Hindlimb muscle (tissue), 1 donor: ENCODE measurements around the gene TMEM150A. TPM values are rescaled to one million over a fixed set of nuclear protein-coding genes. Genes with fewer than 3 reads are reported as not detected.
"Not testable (repeated sequence)": the region's sequence is repeated elsewhere in the genome, so short reads cannot be mapped to it uniquely, and the experiment has no call there.

Source experiments
- DNase-seq: peaks from one replicate; pipeline ENCODE4 v3.0.0-alpha.2; 2013
- polyA plus RNA-seq: library from polyadenylated mRNA; unstranded; fragments of 120-200 nt; gene quantifications from one replicate; pipeline ENCODE4 v1.2.1, GENCODE V29; 2013; ENCODE audit not compliant: insufficient read length

The TMEM150A gene
- polyA plus RNA-seq, 1 donor, result 11.7 TPM

DNA sequence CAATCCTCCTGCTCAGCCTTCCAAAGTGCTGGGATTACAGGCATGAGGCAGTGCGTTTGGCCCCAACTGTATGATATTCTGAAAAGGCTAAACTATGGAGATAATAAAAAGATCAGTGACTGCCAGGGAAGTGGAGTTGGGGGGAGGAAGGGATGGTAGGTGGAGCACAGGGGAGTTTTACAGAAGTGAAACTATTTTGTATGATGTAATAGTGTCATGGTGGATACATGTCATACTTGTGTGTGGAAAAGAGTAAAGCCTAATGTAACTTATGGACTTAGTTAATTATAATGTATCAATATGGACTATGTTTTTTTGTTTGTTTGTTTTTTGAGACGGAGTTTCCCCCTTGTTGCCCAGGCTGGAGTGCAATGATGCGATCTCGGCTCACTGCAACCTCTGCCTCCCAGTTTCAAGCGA lies 38.3 kb downstream of the TMEM150A start:
- DNase-seq, result no peak

DNA sequence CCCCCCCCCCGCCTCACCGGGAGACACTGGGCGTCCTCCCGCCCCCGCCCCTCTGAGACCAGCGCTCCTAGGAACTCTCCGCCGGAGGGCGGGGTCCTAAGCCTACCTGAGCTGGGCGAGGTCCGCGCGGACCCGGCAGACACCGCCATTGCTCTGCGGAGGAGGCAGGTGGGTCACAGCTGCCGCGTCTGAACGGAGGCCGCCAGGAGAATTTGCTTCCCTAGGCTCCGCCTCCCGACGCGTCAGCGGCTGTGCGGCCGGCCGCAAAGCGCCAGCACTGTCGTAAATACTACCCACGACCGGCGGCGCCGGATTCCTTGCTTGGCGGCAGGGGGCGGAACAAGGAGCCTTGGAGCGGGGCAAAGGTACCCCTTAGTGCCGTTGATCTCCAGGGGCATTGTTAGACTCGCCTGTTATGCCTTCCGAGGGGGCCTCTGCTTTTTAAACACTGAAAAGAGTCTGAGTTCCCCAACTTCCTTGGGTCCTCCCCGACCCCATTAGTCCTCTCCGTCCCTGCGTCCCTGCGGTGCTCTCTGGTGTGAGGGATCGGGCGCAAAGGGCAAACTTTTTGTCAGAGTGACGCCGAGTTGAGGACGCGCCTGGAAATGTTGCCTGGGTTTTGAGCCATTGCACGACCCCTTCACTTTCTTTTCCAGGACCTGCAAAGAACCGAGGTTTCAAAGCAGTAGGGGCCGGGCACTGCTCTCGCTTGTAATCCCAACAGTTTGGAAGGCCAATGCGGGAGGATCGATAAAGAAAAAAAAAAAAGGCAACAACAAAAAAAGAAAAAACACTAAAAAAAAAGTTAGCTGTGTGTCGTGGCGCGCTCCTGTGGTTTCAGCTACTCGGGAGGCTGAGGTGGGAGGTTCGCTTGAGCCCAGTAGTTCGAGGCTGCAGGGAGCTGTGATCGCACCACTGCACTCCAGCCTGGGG lies 41.0 kb downstream of the TMEM150A start, which contains the start of gene GGCX:
Gene GGCX, minus strand, starts transcription at position 214 of the 933 bp plus-strand sequence. Its CDS starts 65 bp downstream, at position 149.
- DNase-seq, result peak; percentile 96

DNA sequence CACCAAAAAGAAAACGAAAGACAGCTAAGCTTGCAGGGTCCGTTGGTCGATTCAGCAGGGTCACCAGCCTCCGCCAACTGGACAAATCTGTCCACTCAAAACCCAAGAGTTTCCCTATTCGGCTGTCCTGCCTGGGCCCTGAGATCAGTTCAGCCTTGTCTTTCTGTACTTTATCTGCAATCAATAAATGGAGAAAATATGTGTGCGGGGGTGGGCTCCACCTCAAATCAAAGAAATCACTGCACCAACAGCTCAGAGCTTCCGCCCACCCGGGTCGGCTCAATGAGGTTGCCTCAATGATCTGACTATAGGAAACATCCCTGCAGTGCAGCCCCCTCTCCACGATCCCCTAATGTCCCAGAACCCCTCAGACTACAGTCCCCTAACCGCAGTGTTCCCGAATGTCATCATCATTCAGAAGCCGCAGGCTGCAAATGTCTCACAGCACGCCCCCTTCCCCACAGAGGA lies 41.7 kb downstream of the TMEM150A start:
- no peak for DNase-seq

DNA sequence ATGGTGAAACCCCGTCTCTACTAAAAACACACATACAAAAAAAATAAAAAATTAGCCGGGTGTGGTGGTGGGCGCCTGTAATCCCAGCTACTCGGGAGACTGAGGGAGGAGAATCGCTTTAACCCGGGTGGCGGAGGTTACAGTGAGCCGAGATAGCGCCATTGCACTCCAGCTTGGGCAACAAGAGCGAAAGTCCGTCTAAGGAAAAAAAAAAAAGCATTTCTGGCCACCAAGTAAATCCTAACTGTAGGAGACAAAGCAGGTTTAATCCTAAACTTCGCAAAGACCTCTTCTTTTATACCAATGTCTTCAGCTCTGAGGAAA lies 42.1 kb downstream of the TMEM150A start:
- not testable (repeated sequence) for DNase-seq

DNA sequence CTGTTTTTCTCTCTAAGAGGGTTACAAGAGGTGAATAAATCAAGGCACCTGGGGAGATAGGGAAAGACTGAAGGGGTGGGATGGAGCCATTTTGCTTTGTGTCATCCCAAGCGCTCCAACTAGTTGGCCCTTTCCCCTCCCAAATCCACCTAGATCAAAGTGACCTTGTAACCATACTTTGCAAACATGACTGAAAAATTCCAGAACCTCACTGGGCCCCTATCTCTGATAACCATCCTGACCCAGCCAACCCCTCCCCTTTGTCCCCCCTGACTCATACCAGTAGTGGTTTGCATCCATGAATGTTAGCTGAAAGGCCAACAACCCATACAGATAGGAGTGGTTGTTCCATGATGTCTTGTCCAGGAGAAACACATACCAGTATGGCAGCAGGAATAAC lies 44.3 kb downstream of the TMEM150A start:
- DNase-seq, result no peak

DNA sequence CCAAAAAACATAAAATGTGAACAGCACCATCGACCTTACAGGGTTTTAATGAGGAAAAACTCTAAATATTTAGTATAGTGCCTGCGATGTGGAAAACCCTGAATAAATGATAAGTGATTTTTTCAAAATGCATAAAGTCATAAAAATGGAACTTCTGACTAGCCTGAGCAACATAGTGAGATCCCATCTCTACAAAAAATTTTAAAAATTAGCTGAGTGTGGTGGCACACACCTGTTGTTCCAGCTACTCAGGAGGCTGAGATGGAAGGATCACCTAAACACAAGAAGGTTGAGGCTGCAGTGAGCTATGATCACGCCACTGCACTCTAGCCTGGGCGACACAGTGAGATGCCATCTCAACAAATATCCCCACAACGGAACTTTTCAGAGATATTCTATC lies 45.4 kb downstream of the TMEM150A start:
- no peak for DNase-seq

DNA sequence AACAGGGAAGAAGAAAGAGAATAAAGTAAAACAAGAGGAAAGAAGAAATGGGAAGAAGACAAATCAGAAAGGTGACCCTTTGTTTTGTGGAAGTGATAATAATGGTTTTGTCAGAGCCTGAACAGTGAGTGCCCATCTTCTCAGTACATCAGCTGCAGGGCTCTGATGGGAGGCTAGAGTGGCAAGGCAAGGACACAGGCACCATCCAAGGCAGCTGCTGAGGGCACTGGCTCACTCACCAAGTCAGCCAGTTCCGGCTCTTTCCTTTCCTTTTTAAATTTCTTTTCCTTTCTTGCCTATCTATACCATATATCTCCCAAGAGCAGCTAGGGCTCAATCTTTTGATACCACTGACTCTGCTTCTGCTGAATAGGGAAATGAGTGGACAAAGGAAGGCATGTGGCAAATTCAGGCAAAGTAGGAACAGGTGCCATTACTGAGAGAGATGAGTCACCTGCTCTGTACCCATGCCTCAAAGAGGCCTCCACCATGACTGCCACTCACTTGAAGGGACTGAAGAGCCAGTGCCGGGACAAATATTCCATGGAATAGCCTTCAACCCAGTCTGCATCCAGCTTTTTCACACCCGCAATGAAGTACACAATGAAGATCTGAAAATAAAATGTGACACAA lies 47.4 kb downstream of the TMEM150A start:
- no peak for DNase-seq

DNA sequence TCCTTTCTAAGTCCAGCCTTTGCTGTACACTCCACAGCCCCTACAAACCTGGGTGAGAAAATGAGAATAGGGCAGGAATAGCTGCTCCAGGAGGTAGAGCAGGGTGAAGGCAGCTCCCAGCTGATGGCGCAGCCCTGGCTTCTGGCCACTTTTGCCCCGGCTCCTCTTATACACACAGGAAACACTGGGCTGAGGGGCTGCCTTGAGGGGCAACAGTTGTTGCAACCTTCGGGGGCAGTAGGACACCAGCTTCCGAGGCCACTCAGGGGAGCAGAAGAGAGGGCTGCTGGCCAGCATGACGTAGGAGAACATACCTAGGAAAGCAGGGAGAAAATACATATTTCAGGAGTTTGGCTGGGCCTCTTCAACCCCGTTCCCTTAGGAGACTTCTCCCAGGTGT lies 49.3 kb downstream of the TMEM150A start:
- DNase-seq, result no peak

DNA sequence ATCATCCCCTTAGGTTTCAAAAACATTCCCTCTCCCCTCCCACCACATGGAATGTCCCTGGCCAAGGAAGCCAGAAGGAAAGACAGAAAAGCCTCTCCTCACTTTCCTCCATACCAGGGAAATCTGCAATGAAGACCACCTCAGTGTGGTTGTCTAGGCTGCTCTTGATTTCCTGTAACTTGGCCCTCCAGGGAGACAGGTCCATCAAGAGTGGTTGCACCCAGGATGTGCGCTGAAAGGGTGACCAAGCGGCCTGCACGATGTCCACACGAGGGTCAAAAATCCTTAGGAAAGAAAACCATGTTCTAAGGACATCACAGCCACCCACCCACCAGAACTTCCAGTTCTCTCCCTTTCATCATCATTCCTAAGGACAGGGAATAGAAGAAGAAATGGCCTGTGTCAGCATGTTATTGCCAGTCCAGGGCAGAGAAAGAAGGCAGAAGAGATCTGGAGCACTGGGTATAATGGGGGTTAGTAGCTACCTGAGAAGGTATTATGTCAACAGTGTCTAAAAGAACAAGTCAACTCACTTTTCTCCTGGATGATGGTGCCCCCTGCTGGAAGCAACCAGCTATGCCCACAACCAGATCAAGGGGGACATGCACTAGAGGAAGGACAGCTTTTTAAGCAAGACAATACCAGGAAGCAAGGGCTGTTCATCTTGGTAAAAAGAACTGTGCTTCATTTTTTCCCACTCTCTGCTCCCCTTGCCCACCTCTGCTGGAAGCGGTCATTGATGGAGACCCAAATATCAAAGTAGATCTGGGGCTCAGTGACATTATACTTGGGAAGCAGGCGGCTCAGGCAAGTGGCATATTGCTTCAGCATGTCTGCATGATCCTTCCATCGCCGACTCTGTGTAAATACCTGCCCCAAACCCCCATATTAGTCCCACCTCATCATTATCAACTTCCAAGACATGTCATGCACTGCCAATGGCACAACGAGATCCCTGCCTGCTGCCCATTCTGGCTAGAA lies 50.5 kb downstream of the TMEM150A start:
- DNase-seq, result peak; percentile 71

DNA sequence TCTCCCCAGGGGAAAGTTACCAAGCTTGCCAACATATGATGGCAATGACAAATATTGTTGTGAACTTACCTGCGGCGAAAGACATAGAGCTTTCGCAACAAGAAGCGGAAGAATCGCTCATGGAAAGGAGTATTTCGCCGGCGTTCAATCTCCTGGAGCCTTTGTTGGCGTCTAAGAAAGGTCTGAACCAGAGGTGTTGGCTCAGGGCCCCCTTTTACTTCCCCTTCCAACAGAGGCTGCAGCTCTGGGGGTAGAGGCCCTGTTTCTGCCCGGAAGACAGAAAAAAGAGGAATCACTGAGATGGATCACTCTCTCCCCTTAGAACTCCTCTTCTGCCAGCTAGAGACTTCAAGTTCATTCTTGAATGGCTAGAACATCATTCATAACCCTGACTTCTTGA lies 52.0 kb downstream of the TMEM150A start:
- no peak for DNase-seq

DNA sequence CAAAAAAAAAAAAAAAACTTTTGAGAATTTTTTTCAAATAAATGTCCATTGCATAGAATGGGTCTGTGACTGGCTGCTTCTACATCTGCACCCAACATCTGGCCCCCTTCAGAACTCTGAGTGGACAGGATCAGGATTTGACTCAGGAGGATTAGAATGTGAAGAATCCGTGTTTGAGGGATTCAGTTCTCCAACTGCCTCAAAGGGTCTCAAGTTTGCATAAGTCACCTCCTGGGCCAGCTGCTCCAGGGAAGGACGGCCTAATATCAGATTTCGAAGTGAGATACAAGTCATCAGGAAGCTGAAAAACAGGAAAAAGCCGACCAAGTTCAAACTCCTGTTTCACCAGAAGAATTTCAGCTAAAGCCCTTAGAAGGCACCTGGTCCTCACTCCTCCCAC lies 52.7 kb downstream of the TMEM150A start:
- no peak for DNase-seq

DNA sequence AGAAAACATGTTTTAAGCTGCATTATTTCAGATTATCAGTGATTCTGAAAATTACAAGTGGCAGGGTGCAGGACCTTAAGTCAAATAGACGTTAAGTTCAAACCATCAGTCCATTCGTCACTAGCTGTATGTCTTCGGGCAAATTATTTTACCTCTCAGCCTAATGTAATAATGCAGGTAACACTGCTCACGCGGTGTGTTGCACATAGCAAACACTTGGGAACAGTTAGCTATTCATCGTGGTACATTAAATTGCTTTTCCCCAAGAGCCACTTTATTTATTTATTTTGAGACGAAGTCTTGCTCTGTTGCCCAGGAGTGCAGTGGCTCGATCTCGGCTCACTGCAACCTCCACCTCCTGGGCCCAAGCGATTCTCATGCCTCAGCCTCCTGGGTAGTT lies 53.4 kb downstream of the TMEM150A start:
- no peak for DNase-seq

DNA sequence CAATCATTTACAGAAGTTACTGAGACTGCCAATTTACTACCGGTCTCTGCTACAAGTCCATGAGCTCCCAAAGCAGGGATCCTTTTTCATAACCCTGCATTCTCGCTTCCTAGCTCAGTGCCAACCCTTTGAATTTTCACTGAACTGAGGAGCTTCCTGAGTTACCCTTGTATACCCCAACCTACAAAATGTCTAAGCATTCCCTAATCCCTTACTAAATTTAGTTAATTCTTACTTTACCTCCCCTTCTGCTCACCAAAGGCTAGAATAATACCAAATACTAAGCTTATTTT lies 53.9 kb downstream of the TMEM150A start:
- no peak for DNase-seq

Other genes with a start within 250 kb of the TMEM150A start
- gene RETSAT, start 248.2 kb downstream of the TMEM150A start, polyA plus RNA-seq, result 14.6 TPM
- 17.5 TPM for gene ELMOD3, start 247.9 kb downstream of the TMEM150A start, polyA plus RNA-seq
- 16.8 TPM for gene CAPG, start 192.3 kb downstream of the TMEM150A start, polyA plus RNA-seq
- gene SH2D6, start 184.0 kb downstream of the TMEM150A start, polyA plus RNA-seq, result 0.89 TPM
- gene MAT2A, start 63.5 kb downstream of the TMEM150A start, polyA plus RNA-seq, result 188 TPM
- gene GGCX, start 41.2 kb downstream of the TMEM150A start, polyA plus RNA-seq, result 22.6 TPM
- gene VAMP8, start 25.1 kb downstream of the TMEM150A start, polyA plus RNA-seq, result 12.5 TPM
- gene VAMP5, start 18.3 kb downstream of the TMEM150A start, polyA plus RNA-seq, result 54.7 TPM
- 49.1 TPM for gene RNF181, start 7.0 kb downstream of the TMEM150A start, polyA plus RNA-seq
- gene C2orf68, start 9.4 kb upstream of the TMEM150A start, polyA plus RNA-seq, result 57.5 TPM
- 36.5 TPM for gene USP39, start 13.5 kb upstream of the TMEM150A start, polyA plus RNA-seq
- 0.08 TPM for gene SFTPB, start 65.5 kb upstream of the TMEM150A start, polyA plus RNA-seq
- gene GNLY, start 91.7 kb upstream of the TMEM150A start, polyA plus RNA-seq, result 0.77 TPM
- 25.6 TPM for gene ATOH8, start 151.3 kb upstream of the TMEM150A start, polyA plus RNA-seq